Activated naive CD4-positive, alpha-beta T cell treated with anti-CD3 and anti-CD28 coated beads, Interleukin-2, amount 50 U/mL, for 24 hours (primary cell): ENCODE results near the gene ROR2.
A peak's percentile ranks its signal among the peaks of the same experiment; 100 is the strongest.

Source experiments
- H3K27ac Mint-ChIP-seq: one replicate; pipeline ENCODE4 v1.8.0; 2021; ENCODE audit warnings: mild to moderate bottlenecking, mixed read lengths
- H3K27me3 Mint-ChIP-seq: one replicate; pipeline ENCODE4 v1.8.0; 2021; ENCODE audit warnings: mixed read lengths
- H3K36me3 Mint-ChIP-seq: one replicate; pipeline ENCODE4 v1.8.0; 2021; ENCODE audit warnings: mixed read lengths
- H3K4me1 Mint-ChIP-seq: one replicate; pipeline ENCODE4 v1.8.0; 2021; ENCODE audit warnings: mixed read lengths
- H3K4me3 Mint-ChIP-seq: one replicate; pipeline ENCODE4 v1.8.0; 2021; ENCODE audit warnings: mild to moderate bottlenecking, mixed read lengths
- H3K9me3 Mint-ChIP-seq: one replicate; pipeline ENCODE4 v1.8.0; 2021; ENCODE audit warnings: mixed read lengths

The ROR2 gene

DNA sequence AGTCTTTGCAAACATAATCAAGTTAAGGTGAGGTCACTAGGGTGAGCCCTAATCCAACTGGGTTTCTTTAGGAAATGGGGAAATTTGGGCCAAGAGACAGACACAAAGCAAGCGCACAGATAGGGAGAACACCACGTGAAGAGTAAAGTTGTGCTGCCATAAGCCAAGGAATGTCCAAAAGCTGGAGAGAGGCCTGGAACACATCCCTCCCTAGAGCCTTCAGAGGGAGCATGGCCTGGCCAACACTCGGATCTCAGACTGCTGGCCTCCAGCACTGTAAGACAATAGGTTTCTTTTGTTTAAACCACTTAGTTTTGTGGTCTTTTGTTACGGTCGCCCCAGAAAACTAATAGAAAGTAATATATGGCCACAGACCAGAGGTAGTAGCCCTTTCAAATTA, 8.1 kb upstream of the ROR2 start:
- Mint-ChIP-seq H3K27ac (no peak overlapping the region), H3K4me1 (no peaks in the 10 kb centered on the region), H3K36me3 (peaks cover 2% of the 10 kb centered on the region), H3K4me3 (no peak overlapping the region), H3K9me3 (peaks cover 6% of the 10 kb centered on the region), H3K27me3 (peaks cover 18% of the 10 kb centered on the region)

DNA sequence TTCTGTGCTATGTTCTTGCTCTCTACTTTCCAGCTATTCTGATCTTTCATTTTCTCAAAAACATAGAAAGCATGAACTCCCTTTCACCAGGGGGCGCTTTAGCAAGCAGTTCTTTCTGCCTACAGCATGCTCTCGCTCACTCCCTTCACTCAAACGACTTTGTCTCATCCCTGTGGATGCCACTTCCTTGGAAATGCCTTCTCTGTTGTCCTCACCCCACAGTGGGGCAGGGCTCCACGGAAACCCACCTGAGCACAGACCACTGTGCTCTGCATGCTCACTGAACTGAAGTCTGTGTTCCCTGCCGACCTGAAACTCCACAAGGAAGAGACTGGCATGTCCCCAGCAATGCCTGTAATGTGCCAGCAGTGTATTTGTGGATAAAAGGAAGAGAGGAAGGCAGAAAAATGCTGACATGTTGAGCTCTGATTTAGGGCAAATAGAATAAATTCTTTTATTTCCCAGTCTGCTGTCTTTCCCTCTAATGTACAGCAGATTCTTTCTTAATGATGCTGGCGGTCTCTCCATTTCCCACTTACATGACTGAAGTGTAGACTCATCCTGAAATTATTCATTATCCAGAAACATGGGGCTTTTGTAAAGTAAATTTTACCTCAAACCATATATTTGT, 4.9 kb upstream of the ROR2 start:
- Mint-ChIP-seq H3K4me3 (no peak overlapping the region), H3K27me3 (peaks cover 38% of the 10 kb centered on the region), H3K9me3 (peaks cover 3% of the 10 kb centered on the region), H3K27ac (no peak overlapping the region), H3K36me3 (no peaks in the 10 kb centered on the region), H3K4me1 (peaks cover 8% of the 10 kb centered on the region)

DNA sequence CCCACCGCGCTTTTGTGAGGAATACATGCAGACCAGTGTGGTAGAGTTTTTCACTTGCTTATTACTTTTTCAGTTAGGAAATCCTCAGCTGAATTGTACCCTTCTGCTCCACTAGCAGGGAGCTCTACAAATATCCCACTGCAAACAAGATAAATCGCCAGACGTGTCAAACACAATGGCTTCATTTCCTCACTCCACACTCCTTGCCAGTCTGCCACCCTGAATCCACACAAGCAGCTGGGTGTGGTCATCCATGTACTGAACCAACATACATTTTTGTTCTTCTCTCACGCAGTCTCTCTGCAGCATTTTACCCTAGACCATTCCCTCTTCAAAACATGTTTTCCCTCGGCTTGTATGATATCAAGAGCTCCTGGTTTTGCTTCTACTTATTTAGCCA, 3.7 kb upstream of the ROR2 start:
- H3K9me3 Mint-ChIP-seq = no peaks in the 10 kb centered on the region
- H3K4me3 Mint-ChIP-seq = no peak overlapping the region
- no peak overlapping the region for H3K27ac Mint-ChIP-seq
- peaks cover 8% of the 10 kb centered on the region for H3K4me1 Mint-ChIP-seq
- H3K27me3 Mint-ChIP-seq = peaks cover 38% of the 10 kb centered on the region
- H3K36me3 Mint-ChIP-seq = no peaks in the 10 kb centered on the region

DNA sequence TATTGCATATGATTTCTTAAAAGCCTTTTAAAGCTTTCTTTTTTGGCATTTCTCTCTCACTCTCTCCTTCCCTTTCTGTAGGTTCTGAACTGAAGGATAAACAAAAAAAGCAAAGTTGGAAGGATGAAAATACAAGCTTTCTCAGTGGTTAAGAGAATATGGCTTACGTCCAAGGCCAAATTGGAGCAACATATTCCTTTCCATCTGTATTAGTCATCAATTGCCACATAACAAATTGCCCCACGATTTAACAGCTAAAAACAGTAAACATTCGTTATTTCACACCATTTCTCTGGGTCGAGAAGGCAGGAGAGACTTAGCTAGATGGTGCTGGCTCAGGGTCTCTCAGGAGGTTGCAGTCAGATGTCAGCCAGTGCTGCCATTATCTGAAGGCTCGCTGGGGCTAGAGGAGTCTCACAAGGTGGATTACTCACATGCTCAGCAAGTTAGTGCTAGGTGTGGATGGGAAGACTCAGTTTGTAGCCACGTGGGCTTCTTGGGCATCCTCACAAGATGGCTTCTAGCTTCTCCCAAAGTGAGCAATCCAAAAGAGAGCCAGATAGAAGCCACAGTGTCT, 2.0 kb upstream of the ROR2 start:
- no peak overlapping the region for H3K27ac Mint-ChIP-seq
- H3K4me1 Mint-ChIP-seq = peaks cover 8% of the 10 kb centered on the region
- no peaks in the 10 kb centered on the region for H3K36me3 Mint-ChIP-seq
- H3K4me3 Mint-ChIP-seq = no peak overlapping the region
- no peaks in the 10 kb centered on the region for H3K9me3 Mint-ChIP-seq
- peaks cover 46% of the 10 kb centered on the region for H3K27me3 Mint-ChIP-seq

- H3K27me3 Mint-ChIP-seq = peaks cover 52% of the 10 kb centered on the region
- no peaks in the 10 kb centered on the region for H3K9me3 Mint-ChIP-seq
- peaks cover 8% of the 10 kb centered on the region for H3K4me1 Mint-ChIP-seq
- no peaks in the 10 kb centered on the region for H3K36me3 Mint-ChIP-seq
- peak overlapping the region; percentile 7 for H3K4me3 Mint-ChIP-seq
- no peak overlapping the region for H3K27ac Mint-ChIP-seq
These were observed 559 bp downstream of the ROR2 start for GRCh38 chr9:91949392-91949945.

DNA sequence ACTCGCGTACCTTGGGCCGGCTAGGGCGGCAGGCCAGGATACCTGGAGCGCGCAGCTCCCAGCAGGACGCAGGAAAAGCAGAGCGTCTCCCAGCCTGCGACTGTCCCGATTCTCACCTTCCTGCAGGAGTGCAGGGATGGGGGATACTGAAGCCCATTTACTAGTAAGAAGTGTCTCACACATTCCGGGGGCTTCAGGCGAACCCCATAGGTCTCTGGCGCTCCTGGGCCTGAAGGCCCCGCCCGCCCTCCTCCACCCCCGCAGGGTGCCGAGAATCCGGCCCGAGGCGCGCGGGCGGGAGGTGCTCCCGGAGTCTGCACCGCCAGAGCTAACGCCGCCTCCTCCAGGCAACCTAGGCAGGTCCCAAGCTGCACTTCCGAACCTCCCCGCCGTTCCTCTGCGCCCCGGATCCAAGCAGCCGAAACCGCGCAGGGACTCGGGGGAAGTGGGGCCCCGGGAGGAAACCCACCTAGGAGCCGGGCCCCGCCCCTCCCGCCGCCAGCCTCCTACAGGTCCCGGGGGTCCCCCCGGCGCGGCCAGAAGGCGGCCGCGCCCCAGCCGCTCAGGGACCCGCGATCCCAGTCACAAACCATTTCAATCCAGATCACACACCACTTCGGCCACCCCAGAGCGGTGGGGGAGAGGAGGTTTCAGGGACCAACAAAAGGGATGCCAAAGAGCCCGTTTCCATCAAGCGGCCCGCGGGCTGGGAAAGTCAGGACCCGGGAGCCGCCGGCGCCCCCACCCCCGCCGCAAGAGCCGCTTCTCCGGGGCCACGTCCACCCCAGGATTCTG, 1.2 kb downstream of the ROR2 start:
- H3K4me3 Mint-ChIP-seq = no peak overlapping the region
- no peaks in the 10 kb centered on the region for H3K36me3 Mint-ChIP-seq
- H3K27me3 Mint-ChIP-seq = peaks cover 52% of the 10 kb centered on the region
- H3K4me1 Mint-ChIP-seq = peaks cover 8% of the 10 kb centered on the region
- H3K9me3 Mint-ChIP-seq = no peaks in the 10 kb centered on the region
- no peak overlapping the region for H3K27ac Mint-ChIP-seq

GRCh38 chr9:91948101-91948596, 1.9 kb downstream of the ROR2 start:
- no peaks in the 10 kb centered on the region for H3K36me3 Mint-ChIP-seq
- no peak overlapping the region for H3K4me3 Mint-ChIP-seq
- H3K27me3 Mint-ChIP-seq = peaks cover 51% of the 10 kb centered on the region
- no peak overlapping the region for H3K27ac Mint-ChIP-seq
- H3K4me1 Mint-ChIP-seq = peaks cover 8% of the 10 kb centered on the region
- no peaks in the 10 kb centered on the region for H3K9me3 Mint-ChIP-seq

DNA sequence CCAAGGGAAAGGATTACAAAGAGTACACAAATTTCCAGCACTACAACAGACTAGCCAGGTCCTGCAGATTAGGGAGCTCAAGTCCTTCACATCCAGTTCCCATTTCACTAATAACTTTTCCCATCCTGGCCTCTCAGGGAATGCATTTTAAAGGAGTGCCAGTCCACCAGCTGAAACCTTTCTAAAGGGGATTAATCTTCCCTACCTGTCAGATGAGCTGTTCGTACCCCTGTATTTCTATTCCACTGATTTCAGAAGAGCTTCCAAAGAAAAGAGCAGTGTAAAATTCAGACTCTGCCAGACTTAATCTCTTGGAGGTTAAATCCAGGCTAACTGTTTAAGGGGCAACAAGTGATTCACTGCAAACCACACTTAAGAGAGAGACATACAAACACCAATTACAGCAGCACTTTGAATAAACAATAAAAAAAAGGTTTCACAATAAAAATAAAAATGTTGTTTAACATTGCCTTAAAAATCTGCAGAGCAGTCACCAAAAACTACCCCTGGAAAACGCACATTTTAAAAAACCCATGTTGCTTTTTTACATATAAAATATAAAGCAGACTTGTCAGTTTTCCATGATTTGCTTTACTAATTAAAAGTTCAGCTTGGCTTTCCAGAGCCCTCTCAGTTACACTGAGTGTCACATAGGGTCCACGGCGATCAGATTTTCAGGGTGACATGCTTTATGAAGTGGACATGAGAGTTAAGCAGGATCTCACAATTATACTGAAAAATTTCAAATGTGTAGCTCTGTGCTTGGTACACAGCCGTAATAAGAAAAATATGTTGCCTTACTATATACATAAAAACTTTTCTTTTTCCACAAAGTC, 3.2 kb downstream of the ROR2 start:
- peaks cover 8% of the 10 kb centered on the region for H3K4me1 Mint-ChIP-seq
- no peak overlapping the region for H3K27ac Mint-ChIP-seq
- H3K9me3 Mint-ChIP-seq = no peaks in the 10 kb centered on the region
- peaks cover 46% of the 10 kb centered on the region for H3K27me3 Mint-ChIP-seq
- no peak overlapping the region for H3K4me3 Mint-ChIP-seq
- H3K36me3 Mint-ChIP-seq = no peaks in the 10 kb centered on the region

DNA sequence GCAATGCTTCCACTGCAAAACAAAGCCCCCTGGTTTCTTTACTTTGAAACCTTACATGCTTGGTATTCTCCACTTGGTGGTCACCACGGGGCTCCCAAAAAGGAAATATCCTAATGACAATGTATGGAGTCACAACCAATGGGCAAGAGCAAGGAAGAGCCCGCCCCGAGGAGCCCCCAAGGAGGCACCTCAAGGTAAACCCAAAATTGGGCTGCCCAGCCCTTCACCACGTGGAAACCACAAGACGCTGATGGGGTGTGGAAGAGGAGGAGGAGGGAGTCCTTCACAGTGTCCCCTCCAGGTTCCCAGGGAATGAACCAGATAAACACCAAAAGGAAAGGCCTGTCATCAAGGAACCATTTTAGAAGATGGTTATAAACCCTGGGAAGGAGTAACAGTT, 3.8 kb downstream of the ROR2 start:
- Mint-ChIP-seq H3K27me3 (peaks cover 42% of the 10 kb centered on the region), H3K4me3 (no peak overlapping the region), H3K36me3 (no peaks in the 10 kb centered on the region), H3K4me1 (peaks cover 8% of the 10 kb centered on the region), H3K27ac (no peak overlapping the region), H3K9me3 (no peaks in the 10 kb centered on the region)

- Mint-ChIP-seq H3K36me3 (no peaks in the 10 kb centered on the region), H3K4me1 (peaks cover 2% of the 10 kb centered on the region), H3K27me3 (peaks cover 37% of the 10 kb centered on the region), H3K9me3 (no peaks in the 10 kb centered on the region), H3K27ac (no peak overlapping the region), H3K4me3 (no peak overlapping the region)
These were observed 4.5 kb downstream of the ROR2 start for GRCh38 chr9:91945277-91946085.

DNA sequence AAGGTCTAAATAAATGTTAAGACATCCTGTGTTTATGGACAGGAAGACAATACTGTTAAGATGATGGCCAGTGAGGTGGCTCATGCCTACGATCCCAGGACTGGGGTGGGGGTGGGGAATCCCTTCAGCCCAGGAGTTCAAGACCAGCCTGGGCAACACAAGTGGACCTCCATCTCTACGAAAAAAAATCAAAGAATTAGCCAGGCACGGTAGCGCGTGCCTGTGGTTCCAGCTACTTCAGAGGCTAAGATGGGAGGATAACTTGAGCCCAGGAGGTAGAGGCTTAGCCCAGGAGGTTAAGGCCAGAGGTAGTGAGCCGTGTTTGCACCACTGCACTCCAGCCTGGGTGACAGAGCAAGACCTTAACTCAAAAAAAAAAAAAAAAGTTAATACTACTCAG, 5.3 kb downstream of the ROR2 start:
- Mint-ChIP-seq H3K27ac (no peak overlapping the region), H3K36me3 (no peaks in the 10 kb centered on the region), H3K9me3 (no peaks in the 10 kb centered on the region), H3K4me1 (no peaks in the 10 kb centered on the region), H3K4me3 (no peak overlapping the region), H3K27me3 (peaks cover 35% of the 10 kb centered on the region)

DNA sequence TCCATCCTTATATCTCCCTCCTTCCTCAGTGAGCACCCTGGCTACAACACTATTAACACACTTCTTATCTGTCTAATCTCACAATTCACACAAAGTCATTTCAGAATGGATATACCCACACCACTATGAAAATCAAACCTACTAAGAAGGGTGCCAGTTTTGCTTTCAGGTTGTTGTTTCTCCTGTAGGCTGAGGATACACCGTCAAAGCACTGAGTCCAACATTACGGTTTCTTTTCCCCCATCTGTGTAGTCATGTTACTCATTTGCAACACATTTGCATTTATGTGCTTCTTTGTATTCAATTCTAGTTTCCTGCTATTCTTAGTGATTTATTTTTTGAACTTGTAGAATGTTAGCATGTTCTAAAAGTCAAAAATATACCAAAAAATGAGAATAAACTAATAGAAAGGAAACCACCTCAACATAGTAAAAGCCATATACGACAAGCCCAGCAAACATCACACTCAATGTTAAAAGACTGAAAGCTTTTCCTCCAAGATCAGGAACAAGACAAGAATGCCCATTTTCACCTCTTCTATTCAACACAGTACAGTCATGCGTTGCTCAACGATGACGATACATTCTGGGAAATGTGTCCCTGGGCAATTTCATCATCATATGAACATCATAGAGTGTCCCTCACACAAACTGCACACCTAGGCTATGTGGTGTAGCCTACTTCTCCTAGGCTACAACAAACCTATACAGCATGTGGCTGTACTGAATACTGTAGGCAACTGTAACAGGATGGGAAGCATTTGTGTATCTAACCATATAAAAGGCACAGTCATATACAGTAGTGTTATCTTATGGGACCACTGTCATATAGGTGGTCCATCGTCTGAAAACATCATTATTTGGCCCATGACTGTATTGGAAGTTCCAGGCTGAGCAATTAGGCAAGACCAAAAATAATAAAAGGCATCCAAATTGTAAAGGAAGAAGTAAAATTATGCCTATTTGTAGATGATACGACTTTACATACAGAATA, 6.3 kb downstream of the ROR2 start:
- Mint-ChIP-seq H3K4me3 (no peak overlapping the region), H3K36me3 (no peaks in the 10 kb centered on the region), H3K9me3 (no peaks in the 10 kb centered on the region), H3K4me1 (no peaks in the 10 kb centered on the region), H3K27ac (no peak overlapping the region), H3K27me3 (peaks cover 35% of the 10 kb centered on the region)

- Mint-ChIP-seq H3K4me3 (no peak overlapping the region), H3K27ac (no peak overlapping the region), H3K9me3 (no peaks in the 10 kb centered on the region), H3K36me3 (no peaks in the 10 kb centered on the region), H3K4me1 (no peaks in the 10 kb centered on the region), H3K27me3 (peaks cover 27% of the 10 kb centered on the region)
These were observed 7.8 kb downstream of the ROR2 start for GRCh38 chr9:91942201-91942600.

DNA sequence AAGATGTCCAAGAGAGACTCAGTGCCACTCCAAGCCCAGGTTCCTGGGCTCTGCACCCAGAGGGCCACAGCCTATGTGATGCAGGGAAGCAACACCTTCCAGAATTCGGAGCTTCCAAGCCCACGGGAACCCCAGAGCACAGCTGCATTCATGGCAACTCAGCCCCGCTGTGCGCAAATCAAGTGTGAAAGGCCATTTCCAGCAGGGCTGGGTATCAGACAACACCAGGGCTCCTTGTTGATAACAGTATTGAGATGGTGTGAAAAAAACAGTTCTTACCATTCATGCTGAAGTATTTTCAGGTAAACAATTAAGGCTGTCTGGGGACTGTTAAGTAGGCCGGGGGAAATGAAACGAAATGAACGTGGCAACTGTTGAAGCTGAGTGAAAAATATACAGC, 10.1 kb downstream of the ROR2 start:
- Mint-ChIP-seq H3K27me3 (peaks cover 19% of the 10 kb centered on the region), H3K4me3 (no peak overlapping the region), H3K4me1 (no peaks in the 10 kb centered on the region), H3K27ac (no peak overlapping the region), H3K9me3 (no peaks in the 10 kb centered on the region), H3K36me3 (no peaks in the 10 kb centered on the region)
